ENCODE results near the gene DCD. TPM values are rescaled to one million over a fixed set of nuclear protein-coding genes. Genes with fewer than 3 reads are reported as not detected.

Gene DCD
- total and polyA plus RNA-seq, 10 of the 15 experiments (the other 5 are each of a cell fraction or from before 2014, with no cell fraction given): not detected

- H3K79me2 ChIP-seq (ENCODE audit: control insufficient read depth, insufficient read depth, low read length): no peaks in the 10 kb centered on the region
- RAD21 ChIA-PET (ENCODE audit: unreplicated experiment): no interaction called here
- FAIRE-seq (no peak), ATAC-seq (no peak), DNase-seq (ENCODE audit: low read depth, low spot score) (no peak)
- CTCF ChIA-PET: interaction anchor here (1.0 to 1.4 kb wide), 2 partner anchors 37 to 59 kb away, joined by 3 read pairs; no protein-coding TSS in a partner anchor
- TF ChIP-seq NR2F1 (conservative IDR thresholded peaks at IDR 0.05) (no peak), ZNF687 (IDR thresholded peaks at IDR 0.05) (no peak), RB1 (IDR thresholded peaks at IDR 0.05; ENCODE audit: borderline replicate concordance) (no peak), CREB1 (IDR thresholded peaks at IDR 0.05; ENCODE audit: low read depth) (no peak), TARDBP (IDR thresholded peaks at IDR 0.05; ENCODE audit: borderline replicate concordance) (no peak), IKZF1 (conservative IDR thresholded peaks at IDR 0.05) (no peak)
- H3K4me3 ChIP-seq: no peak overlapping the region
- intact Hi-C loops (cut with micrococcal nuclease; ENCODE audit: unreplicated experiment) (no loop called here), in situ Hi-C loops (cut with MboI) (no loop called here)
- SMC1A ChIA-PET (ENCODE audit: uncharacterized antibody, unreplicated experiment): interaction anchor here (1.0 kb wide), 1 partner anchor 22 kb away, joined by 3 read pairs; no protein-coding TSS in a partner anchor
- H3K4me1 ChIP-seq (ENCODE audit: control insufficient read depth, insufficient read depth, low read length): peaks cover 6% of the 10 kb centered on the region; the same call in 1 of the 2 replicates
- no peaks in the 10 kb centered on the region for H3K27me3 ChIP-seq (replicated peaks in 1 of 2; ENCODE audit: control insufficient read depth in 2 of 2, insufficient read depth in 2 of 2, low read length in 1 of 2)
- H3K9ac ChIP-seq (ENCODE audit: control insufficient read depth, insufficient read depth, low read length): no peak overlapping the region
- no peak overlapping the region for H2AFZ ChIP-seq (ENCODE audit: control insufficient read depth, low read depth, low read length)
- no peak overlapping the region for H3K4me2 ChIP-seq (ENCODE audit: control insufficient read depth, insufficient read depth)
- BruUV-seq (replicated peaks): no TSS peak
- H3K27ac ChIP-seq (ENCODE audit: control insufficient read depth, insufficient read depth): no peak overlapping the region
- 65% methylated on average over 3 of the region's 3 CpGs for WGBS (ENCODE audit: insufficient coverage, insufficient replicate concordance, low lambda C conversion rate, missing lambda C conversion rate)
- POLR2A ChIA-PET: no interaction called here
- H4K20me1 ChIP-seq (ENCODE audit: control insufficient read depth, insufficient read depth): no peaks in the 10 kb centered on the region
- H3K36me3 ChIP-seq (ENCODE audit: control insufficient read depth in 2 of 2, insufficient read depth in 2 of 2, low read length in 1 of 2): no peaks in the 10 kb centered on the region
- H3K9me3 ChIP-seq (replicated peaks; ENCODE audit: control insufficient read depth, insufficient read depth, low read length): no peaks in the 10 kb centered on the region; the same call in 2 of the 3 replicates
Measured at GRCh38 chr12:54663603-54664002, 15.4 kb upstream of the DCD start.
